ENCODE data around the gene SNRPB.

The SNRPB gene

GRCh38 chr20:2473516-2473915 is 2.9 kb upstream of the SNRPB start:
- DNase-seq, result no peak

GRCh38 chr20:2469991-2470422 is 582 bp downstream of the SNRPB start:
- DNase-seq, result peak; percentile 73

GRCh38 chr20:2468581-2469407 is 1.8 kb downstream of the SNRPB start:
- no peak for DNase-seq

- DNase-seq, result no peak
Observed at GRCh38 chr20:2467412-2467811, 3.2 kb downstream of the SNRPB start.

- DNase-seq, result no peak
Observed at GRCh38 chr20:2465100-2465499, 5.5 kb downstream of the SNRPB start.

- DNase-seq, result no peak
Observed at GRCh38 chr20:2463616-2464365, 6.8 kb downstream of the SNRPB start.

GRCh38 chr20:2462484-2462883 is 8.1 kb downstream of the SNRPB start:
- no peak for DNase-seq

- DNase-seq, result no peak
Observed at GRCh38 chr20:2460752-2461424, 9.7 kb downstream of the SNRPB start.

GRCh38 chr20:2459981-2460751 is 10.4 kb downstream of the SNRPB start:
- no peak for DNase-seq

- no peak for DNase-seq
Observed at GRCh38 chr20:2458919-2459499, 11.6 kb downstream of the SNRPB start.

GRCh38 chr20:2455771-2456497 is 14.7 kb downstream of the SNRPB start:
- no peak for DNase-seq

- DNase-seq, result no peak
Observed at GRCh38 chr20:2453792-2454191, 16.8 kb downstream of the SNRPB start.

GRCh38 chr20:2451939-2452732 is 18.5 kb downstream of the SNRPB start:
- peak; percentile 83 for DNase-seq

- DNase-seq, result no peak
Observed at GRCh38 chr20:2451422-2451821, 19.2 kb downstream of the SNRPB start.

- DNase-seq, result no peak
Observed at GRCh38 chr20:2449386-2449785, 21.2 kb downstream of the SNRPB start.

- no peak for DNase-seq
Observed at GRCh38 chr20:2446845-2447244, 23.7 kb downstream of the SNRPB start.

GRCh38 chr20:2431185-2431584 is 39.4 kb downstream of the SNRPB start:
- DNase-seq, result no peak

- no peak for DNase-seq
Observed at GRCh38 chr20:2430538-2430937, 40.1 kb downstream of the SNRPB start.

GRCh38 chr20:2429051-2429450 is 41.5 kb downstream of the SNRPB start:
- no peak for DNase-seq

GRCh38 chr20:2421247-2421646 is 49.3 kb downstream of the SNRPB start:
- no peak for DNase-seq

GRCh38 chr20:2420510-2420909 is 50.1 kb downstream of the SNRPB start:
- no peak for DNase-seq
